Stimulated activated CD8-positive, alpha-beta memory T cell treated with anti-CD3 and anti-CD28 coated beads, Interleukin-15, amount 100 ng/mL, for 4 hours (primary cell): ENCODE results near the gene ATP6V1G2.
"Not testable (repeated sequence)": the region's sequence is repeated elsewhere in the genome, so short reads cannot be mapped to it uniquely, and the experiment has no call there.

Experiments used
- DNase-seq, 2 donors: peaks; one replicate each; pipeline ENCODE4 v3.0.0-alpha.2; 2020; ENCODE audit warnings: low read depth in 2 of 2

ATP6V1G2 gene

GRCh38 chr6:31529329-31530150 is 16.9 kb downstream of the ATP6V1G2 start:
- DNase-seq = no peak

GRCh38 chr6:31528821-31529328 is 17.5 kb downstream of the ATP6V1G2 start, which contains the start of gene MCCD1:
Gene MCCD1 (plus strand): TSS chr6:31528962. CDS start chr6:31529015, 53 bp downstream.
- no peak for DNase-seq

GRCh38 chr6:31528307-31528777 is 18.1 kb downstream of the ATP6V1G2 start:
- DNase-seq = no peak

GRCh38 chr6:31525932-31526591 is 20.3 kb downstream of the ATP6V1G2 start:
- DNase-seq = no peak

GRCh38 chr6:31525553-31525931 is 20.9 kb downstream of the ATP6V1G2 start:
- no peak for DNase-seq

GRCh38 chr6:31521835-31522234 is 24.6 kb downstream of the ATP6V1G2 start:
- DNase-seq = no peak

GRCh38 chr6:31513456-31514165 is 32.8 kb downstream of the ATP6V1G2 start:
- no peak for DNase-seq

GRCh38 chr6:31510007-31510406 is 36.4 kb downstream of the ATP6V1G2 start:
- DNase-seq = no peak

- not testable (repeated sequence) for DNase-seq
Observed at GRCh38 chr6:31509036-31509435, 37.4 kb downstream of the ATP6V1G2 start.

GRCh38 chr6:31502586-31502985 is 43.8 kb downstream of the ATP6V1G2 start:
- DNase-seq = no peak

- not testable (repeated sequence) for DNase-seq
Observed at GRCh38 chr6:31499648-31500047, 46.8 kb downstream of the ATP6V1G2 start.

- no peak for DNase-seq
Observed at GRCh38 chr6:31498748-31499147, 47.7 kb downstream of the ATP6V1G2 start.

- peak; percentile 74 to 80 for DNase-seq
Observed at GRCh38 chr6:31497531-31498476, 48.6 kb downstream of the ATP6V1G2 start, which contains the start of gene MICB. Gene MICB (plus strand): TSS chr6:31498145. CDS start chr6:31498194, 49 bp downstream.

- not testable (repeated sequence) for DNase-seq
Observed at GRCh38 chr6:31496826-31497225, 49.6 kb downstream of the ATP6V1G2 start.

- DNase-seq = no peak
Observed at GRCh38 chr6:31495580-31495979, 50.8 kb downstream of the ATP6V1G2 start.
